ENCODE measurements around the gene ABHD6.
A peak's percentile ranks its signal among the peaks of the same experiment; 100 is the strongest.
"Not testable (repeated sequence)": the region's sequence is repeated elsewhere in the genome, so short reads cannot be mapped to it uniquely, and the experiment has no call there.

ABHD6 gene

DNA sequence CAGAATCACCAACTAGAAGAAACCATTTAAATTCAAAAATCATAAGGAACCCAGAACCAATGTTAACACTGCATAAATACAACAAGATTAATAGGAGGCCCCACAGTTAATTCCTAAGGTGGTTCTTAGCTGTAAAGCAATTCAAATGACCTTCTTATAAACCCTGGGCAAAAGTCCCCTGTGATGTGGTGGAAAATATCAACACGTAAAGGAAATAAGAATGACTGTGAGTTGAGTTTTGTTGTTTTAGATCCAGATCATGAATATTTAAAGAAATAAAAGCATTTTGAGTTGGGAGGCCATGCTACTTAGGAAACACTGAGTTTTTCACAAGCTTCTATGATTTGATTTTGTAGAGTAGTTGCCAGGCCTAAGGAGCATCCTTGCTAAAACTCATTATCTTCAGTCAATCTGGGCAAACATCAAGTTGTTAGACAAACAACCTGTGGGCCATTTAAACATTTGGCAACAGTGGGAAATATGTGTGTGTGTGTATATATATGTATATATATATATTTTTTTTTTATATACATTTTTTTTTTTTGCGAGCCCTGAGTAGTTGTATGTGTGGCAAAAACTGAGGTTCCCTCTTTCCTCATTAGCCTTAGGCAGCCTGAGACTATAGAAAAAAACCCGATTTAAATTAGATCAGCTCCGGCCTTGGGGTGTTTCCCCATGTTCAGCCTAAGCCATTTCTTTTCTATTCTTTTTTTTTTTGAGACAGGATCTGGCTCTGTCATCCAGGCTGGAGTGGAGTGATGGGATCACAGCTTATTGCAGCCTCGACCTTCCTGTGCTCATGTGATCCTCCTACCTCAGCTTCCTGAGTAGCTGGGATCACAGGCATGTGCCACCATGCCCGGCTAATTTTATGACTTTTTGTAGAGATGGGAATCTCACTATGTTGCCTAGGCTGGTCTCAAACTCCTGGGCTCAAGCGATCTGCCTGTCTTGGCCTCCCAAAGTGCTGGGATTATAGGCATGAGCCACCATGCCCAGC is 87.1 kb downstream of the ABHD6 start:
- no peak for DNase-seq

GRCh38 chr3:58325525-58325992 is 88.0 kb downstream of the ABHD6 start:
- DNase-seq = no peak

- no peak for DNase-seq
These were observed 88.8 kb downstream of the ABHD6 start for GRCh38 chr3:58326267-58326900.

GRCh38 chr3:58329150-58329921 is 91.7 kb downstream of the ABHD6 start:
- no peak for DNase-seq

DNA sequence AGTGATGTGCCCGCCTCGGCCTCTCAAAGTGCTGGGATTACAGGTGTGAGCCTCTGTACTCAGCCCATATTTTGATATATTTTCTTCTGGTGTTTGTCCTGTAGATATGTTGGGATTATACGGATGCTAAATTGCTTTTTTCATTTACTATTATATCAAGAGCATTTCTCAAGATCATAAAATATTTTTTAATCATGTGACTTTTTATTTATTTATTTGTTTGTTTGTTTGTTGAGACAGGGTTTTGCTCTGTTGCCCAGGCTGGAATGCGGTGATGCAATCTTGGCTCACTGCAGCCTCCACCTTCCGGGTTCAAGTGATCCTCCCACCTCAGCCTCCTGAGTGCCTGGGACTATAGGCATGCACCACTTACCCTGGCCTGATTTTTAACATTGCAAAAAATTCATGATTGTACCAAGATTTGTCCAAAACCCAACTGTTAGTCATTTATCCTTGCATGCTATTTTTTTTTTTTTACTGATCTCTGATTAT is 92.4 kb downstream of the ABHD6 start:
- no peak for DNase-seq

- no peak for DNase-seq
These were observed 94.1 kb downstream of the ABHD6 start for GRCh38 chr3:58331593-58332152.

DNA sequence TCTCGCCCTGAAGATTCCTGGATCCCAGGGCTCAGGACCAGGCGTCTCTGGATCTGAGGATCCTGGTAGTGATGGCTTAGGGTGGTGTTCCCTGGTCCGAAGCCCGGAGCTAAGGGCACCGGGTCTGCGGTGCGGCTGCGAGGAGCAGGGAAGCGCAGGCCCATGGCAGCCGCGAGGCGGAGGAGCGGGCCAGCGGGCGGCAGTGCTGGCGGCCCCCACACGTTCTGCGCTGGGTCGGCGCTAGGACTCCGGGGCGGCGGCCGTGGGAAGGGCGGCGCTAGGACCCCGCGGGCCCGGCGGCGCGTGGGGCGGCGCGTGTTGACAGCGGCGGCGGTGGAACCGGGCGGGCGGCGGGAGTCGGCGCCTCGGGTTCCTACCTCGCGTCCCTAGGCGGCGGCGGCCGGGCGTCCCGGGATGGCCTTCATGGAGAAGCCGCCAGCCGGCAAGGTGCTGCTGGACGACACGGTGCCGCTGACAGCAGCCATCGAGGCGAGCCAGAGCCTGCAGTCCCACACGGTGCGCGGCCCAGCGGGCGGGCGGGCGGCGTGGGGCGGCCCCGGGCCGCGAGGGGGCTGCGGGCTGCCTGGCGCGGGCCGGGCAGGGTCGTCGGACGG is 95.1 kb downstream of the ABHD6 start, which contains the start of gene PXK:
Gene PXK (plus strand): TSS at position 318 of the 614 bp plus-strand sequence. CDS start 97 bp downstream, at position 415.
- DNase-seq = peak; percentile 76

DNA sequence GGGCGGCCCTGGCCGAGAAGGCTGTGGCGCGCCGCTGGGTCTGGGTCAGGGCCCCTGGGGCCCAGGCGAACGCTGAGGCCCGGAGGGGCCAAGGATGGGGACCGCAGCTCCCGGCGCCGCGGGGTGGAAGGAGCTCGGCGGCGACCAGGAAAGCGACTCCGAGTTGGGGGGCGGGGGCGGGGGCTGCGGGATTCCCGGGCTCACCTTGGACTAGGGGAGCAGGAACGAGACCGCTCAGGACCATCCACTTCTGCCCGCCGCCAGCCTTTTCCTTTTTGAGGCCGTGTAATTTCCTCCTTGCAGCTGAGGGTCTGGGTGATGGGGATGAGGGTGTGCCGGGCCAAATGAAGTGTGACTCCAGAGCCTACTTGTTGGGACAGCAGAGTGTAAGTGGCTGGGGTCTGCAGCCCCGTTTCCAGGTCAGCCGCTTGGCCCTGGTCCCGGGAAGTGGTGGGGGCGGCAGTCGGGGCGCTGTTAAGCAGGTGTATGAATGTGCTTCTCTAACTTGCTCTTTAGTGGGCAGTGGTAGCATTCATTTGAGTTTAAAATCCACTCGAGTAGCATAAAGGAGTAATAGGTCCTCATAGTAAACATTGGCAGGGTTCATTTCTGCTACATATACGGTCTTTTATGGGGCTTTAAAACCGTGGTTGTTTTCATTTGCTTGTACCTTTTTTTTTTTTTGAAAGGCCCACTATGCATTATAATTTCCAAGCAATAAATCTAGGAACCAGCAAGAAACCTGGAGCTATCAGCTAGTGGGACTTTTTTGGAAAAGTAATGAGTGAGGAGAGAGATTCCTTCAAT is 95.8 kb downstream of the ABHD6 start:
- no peak for DNase-seq

- DNase-seq = no peak
These were observed 96.4 kb downstream of the ABHD6 start for GRCh38 chr3:58334013-58334321.

DNA sequence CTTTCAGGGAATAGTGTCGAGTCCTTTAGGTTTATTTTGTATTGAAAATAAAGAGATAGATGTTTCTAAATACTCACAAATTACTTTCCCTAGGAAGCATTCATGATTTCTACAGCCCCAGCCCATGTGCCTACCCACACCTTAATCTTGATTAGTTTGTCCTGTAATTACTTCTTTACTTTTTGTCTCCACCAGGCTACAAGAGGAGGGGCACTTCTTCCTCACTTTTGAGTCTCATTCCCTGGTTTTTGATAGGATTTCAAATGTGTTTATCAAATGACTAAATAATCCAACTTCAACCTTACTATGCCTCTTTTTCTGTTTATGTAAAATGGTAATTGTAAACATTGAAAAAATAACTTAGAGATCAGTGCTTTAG is 96.9 kb downstream of the ABHD6 start:
- DNase-seq = no peak

GRCh38 chr3:58335652-58335947 is 98.0 kb downstream of the ABHD6 start:
- DNase-seq = no peak

DNA sequence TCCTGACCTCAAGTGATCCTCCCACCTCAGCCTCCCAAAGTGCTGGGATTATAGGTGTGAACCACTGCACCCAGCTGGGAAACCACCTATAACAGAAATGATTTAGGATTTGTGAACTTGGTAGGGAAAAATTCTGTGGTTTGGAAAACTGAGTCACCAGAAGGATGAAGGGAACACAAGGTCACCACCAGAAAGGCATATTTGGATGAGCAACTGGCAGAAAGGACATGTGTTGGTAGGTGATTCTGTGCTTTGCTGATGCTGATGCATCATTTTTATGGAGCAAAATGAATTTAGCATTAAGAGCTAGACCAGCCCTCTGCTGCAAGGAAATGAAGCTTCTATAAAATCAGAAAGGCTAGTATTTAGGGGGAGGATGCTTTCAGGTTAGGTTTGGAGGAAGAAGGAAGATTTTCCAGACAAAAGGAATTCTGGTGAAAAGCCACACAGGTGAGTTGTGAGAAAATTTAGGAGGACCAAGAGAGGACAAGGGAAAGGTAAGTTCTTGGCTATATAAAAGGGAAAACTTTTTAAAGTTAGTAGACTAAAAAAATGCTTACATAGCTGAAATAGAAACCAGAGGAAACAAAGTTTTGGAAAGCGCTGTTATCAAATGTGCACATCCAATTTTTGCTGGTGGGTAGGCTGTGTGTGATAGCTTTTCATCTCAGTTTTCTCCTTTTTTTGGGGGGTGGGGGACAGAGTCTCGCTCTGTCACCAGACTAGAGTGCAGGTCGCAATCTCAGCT is 98.7 kb downstream of the ABHD6 start:
- peak; percentile 93 for DNase-seq

- DNase-seq = no peak
These were observed 99.6 kb downstream of the ABHD6 start for GRCh38 chr3:58337190-58337589.

GRCh38 chr3:58339146-58339545 is 101.6 kb downstream of the ABHD6 start:
- not testable (repeated sequence) for DNase-seq

- DNase-seq = no peak
These were observed 103.1 kb downstream of the ABHD6 start for GRCh38 chr3:58340594-58341244.

DNA sequence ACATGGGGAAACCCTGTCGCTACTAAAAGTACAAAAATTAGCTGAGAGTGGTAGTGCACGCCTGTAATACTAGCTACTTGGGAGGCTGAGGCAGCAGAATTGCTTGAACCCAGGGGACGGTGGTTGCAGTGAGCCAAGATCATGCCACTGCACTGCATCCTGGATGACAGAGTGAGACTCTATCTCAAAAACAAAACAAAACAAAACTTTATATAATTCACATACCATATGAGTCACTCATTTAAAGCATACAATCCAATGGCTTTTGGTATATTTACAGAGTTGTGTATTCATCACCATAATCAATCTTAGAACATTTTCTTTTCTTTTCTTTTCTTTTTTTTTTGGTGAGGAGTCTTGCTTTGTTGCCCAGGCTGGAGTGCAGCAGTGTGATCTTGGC is 103.8 kb downstream of the ABHD6 start:
- no peak for DNase-seq

DNA sequence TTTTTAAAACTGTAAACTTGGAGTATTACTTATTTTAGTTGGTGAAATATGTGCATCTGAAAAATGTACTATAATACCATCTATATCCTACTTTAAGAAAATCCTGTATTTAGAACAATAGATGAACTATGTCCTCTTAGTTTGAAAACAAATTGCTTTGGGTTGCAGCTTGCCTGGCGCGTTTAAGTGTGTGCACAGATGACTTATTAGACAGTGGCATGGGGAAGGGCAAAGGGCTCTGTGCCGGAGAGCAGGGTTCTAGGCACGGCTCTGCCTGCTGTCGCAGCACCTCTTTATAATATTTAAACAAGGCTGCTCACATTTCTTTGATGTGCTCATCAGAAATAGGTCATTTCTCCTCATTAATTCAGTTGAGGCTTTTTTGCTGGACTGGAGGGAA is 105.1 kb downstream of the ABHD6 start:
- DNase-seq = no peak

Measured in fibroblast of upper back skin (primary cell).